Measurements from ENCODE around the gene POLE.

GRCh38 chr12:132608231-132609171 is 78.6 kb downstream of the POLE start:
- TF ChIP-seq CTCF (IDR thresholded peaks at IDR 0.05): no peak
- no peak for TF ChIP-seq POLR2A (IDR thresholded peaks at IDR 0.05)

All from thyroid gland (tissue), 4 donors.